RWPE2 (cell line): ENCODE results near the gene RNF212B.
"Not testable (repeated sequence)": the region's sequence is repeated elsewhere in the genome, so short reads cannot be mapped to it uniquely, and the experiment has no call there.

ENCODE experiments used
- ATAC-seq: fragments of 200-7000 bp; cut with Tn5 transposase; 3 replicates; pipeline ENCODE4 v1.9.1; 2021; ENCODE audit warnings: low read depth
- DNase-seq: peaks from one replicate; pipeline ENCODE4 v3.0.0-alpha.2; 2020; ENCODE audit warnings: low spot score
- H3K27ac ChIP-seq: fragments of 450-650 bp; 2 replicates; pipeline ENCODE4 v1.5.1; 2017; ENCODE audit warnings: mild to moderate bottlenecking; ENCODE audit not compliant: poor library complexity, severe bottlenecking
- H3K27me3 ChIP-seq: fragments of 250-450 bp; sonication (Bioruptor Pico); 2 replicates; pipeline ENCODE4 v1.5.1; 2021; ENCODE audit warnings: mild to moderate bottlenecking, moderate library complexity; ENCODE audit not compliant: insufficient read depth, poor library complexity, severe bottlenecking
- H3K36me3 ChIP-seq: fragments of 250-450 bp; sonication (Bioruptor Pico); 2 replicates; pipeline ENCODE4 v1.5.1; 2020; ENCODE audit warnings: low read depth, mild to moderate bottlenecking, moderate library complexity
- H3K4me1 ChIP-seq: fragments of 250-450 bp; sonication (Bioruptor Pico); 2 replicates; pipeline ENCODE4 v1.5.1; 2021; ENCODE audit warnings: mild to moderate bottlenecking, moderate library complexity; ENCODE audit not compliant: insufficient read depth, poor library complexity, severe bottlenecking
- H3K4me3 ChIP-seq: fragments of 250-450 bp; sonication (Bioruptor Pico); 2 replicates; pipeline ENCODE4 v1.5.1; 2021; ENCODE audit warnings: mild to moderate bottlenecking, moderate library complexity; ENCODE audit not compliant: severe bottlenecking
- H3K9me3 ChIP-seq: fragments of 250-450 bp; sonication (Bioruptor Pico); 2 replicates; pipeline ENCODE4 v1.5.1; 2021; ENCODE audit warnings: mild to moderate bottlenecking, moderate library complexity; ENCODE audit not compliant: severe bottlenecking
- TF ChIP-seq, protein P1 (sequence below): fragments of 450-650 bp; IDR thresholded peaks from one replicate; pipeline ENCODE4 v1.5.1; 2017; ENCODE audit warnings: mild to moderate bottlenecking, moderate library complexity; ENCODE audit not compliant: poor library complexity, severe bottlenecking

The RNF212B gene

DNA sequence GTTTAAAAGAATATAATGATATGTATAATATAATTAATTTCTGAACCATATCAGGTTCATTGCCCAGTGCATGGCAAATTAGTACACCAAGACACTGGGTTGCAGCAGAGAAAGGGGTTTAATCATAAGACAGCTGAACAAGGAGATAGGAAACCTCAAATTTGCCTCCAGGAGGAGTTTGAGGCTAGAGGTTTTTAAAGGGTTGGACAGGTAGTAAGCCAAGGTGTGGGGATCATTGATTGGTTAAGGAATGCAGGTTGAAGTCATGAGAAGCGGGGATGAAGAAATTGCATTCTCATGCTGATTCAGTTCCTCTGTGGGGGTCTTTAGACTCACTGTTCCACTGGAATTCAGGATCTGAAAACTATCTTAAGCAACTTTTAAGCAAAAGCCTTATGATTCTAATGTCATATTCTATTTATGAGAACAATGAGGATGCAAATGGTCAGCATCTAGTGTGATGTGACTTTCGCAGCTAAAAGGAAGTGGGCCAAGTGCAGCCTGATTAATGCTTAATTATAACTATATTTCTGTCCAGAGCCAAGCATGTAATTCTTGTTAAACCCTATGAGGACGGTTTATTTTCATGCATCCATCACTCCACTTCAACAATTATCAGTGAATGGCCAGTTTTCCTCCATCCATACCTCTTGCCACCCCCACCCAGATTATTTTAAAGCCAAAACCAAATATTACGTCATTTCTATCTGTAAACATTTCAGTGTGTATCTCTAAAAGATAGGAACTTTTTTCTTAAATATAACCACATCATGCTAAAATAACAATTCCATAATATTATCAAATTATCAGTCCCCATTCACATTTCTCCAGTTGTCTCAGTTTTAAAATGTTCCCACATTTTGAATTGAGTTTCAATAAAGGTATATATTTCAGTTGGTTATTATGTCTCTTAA is 14.9 kb downstream of the RNF212B start:
- DNase-seq (no peak), ATAC-seq (peak; percentile 79)
- Histone ChIP-seq H3K27ac (peak overlapping the region; percentile 65), H3K4me1 (peaks cover 19% of the 10 kb centered on the region), H3K27me3 (no peaks in the 10 kb centered on the region), H3K4me3 (no peak overlapping the region), H3K9me3 (no peaks in the 10 kb centered on the region), H3K36me3 (no peaks in the 10 kb centered on the region)
- TF ChIP-seq, protein P1, sequence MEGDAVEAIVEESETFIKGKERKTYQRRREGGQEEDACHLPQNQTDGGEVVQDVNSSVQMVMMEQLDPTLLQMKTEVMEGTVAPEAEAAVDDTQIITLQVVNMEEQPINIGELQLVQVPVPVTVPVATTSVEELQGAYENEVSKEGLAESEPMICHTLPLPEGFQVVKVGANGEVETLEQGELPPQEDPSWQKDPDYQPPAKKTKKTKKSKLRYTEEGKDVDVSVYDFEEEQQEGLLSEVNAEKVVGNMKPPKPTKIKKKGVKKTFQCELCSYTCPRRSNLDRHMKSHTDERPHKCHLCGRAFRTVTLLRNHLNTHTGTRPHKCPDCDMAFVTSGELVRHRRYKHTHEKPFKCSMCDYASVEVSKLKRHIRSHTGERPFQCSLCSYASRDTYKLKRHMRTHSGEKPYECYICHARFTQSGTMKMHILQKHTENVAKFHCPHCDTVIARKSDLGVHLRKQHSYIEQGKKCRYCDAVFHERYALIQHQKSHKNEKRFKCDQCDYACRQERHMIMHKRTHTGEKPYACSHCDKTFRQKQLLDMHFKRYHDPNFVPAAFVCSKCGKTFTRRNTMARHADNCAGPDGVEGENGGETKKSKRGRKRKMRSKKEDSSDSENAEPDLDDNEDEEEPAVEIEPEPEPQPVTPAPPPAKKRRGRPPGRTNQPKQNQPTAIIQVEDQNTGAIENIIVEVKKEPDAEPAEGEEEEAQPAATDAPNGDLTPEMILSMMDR = no peak

DNA sequence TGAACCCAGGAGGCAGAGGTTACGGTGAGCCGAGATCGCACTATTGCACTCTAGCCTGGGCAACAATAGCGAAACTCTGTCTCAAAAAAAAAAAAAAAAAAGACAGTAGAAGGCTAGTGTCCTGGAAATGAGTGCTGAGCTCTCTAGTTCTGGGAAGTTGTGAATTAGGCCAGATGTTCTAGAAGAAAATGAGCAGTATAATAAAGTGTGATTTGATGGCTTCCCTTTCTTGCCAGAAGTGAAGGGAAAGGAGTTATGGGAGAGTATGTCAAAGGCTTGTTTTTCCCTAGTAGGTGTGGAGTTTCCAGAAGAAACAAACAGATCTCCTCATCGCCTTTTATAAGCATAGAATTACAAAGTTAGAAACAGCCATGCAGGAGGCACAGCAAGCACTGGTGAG is 20.5 kb downstream of the RNF212B start:
- H3K4me1 ChIP-seq = no peaks in the 10 kb centered on the region
- no peaks in the 10 kb centered on the region for H3K27me3 ChIP-seq
- no peak for ATAC-seq
- H3K9me3 ChIP-seq = peaks cover 4% of the 10 kb centered on the region
- no peak overlapping the region for H3K27ac ChIP-seq
- H3K4me3 ChIP-seq = no peak overlapping the region
- DNase-seq = no peak
- TF ChIP-seq, protein P1 = no peak
- no peaks in the 10 kb centered on the region for H3K36me3 ChIP-seq

DNA sequence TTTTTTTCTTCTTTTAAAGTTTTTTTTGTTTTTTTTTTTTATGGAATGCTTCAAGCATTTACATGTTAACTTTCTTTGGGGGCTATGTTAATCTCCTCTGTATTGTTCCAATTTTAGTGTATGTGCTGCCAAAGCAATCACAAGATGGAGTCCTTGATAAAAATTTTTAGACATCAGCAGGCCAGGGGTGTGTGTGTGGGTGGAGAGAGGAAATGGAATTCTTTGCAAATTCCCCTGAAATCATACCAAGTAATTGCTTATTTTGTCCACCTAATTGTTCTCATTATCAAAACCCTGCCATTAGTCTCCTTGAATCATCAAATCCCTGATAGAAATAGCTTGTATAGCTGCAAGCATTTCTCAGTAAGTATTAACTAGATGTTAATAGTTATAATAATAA is 21.7 kb downstream of the RNF212B start:
- Histone ChIP-seq H3K4me3 (no peak overlapping the region), H3K9me3 (peaks cover 4% of the 10 kb centered on the region), H3K27ac (no peak overlapping the region), H3K36me3 (no peaks in the 10 kb centered on the region), H3K27me3 (no peaks in the 10 kb centered on the region), H3K4me1 (no peaks in the 10 kb centered on the region)
- ATAC-seq = no peak
- TF ChIP-seq, protein P1 = no peak
- DNase-seq = no peak

DNA sequence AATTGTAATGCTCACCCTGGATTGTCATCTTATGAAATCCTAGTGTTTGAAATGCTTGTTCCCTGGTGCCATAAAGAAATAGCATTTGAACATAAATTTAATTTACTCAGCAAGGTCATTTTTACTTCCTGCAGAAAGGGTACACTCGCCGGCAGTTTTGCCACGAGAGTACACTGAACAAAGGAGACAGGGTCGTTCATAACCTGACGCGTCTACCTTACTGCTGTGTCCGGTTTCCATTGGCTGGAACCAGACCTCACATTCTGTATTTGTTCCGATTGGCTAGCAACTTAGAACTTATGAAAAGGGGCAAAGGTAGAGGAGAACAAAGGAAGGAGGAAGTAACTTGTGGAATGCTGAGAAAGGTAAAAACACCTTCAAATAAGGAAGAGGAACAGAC is 23.1 kb downstream of the RNF212B start:
- ATAC-seq, H3K27ac ChIP-seq, H3K4me3 ChIP-seq, DNase-seq, H3K4me1 ChIP-seq, H3K27me3 ChIP-seq, H3K36me3 ChIP-seq, H3K9me3 ChIP-seq: not testable (repeated sequence)

DNA sequence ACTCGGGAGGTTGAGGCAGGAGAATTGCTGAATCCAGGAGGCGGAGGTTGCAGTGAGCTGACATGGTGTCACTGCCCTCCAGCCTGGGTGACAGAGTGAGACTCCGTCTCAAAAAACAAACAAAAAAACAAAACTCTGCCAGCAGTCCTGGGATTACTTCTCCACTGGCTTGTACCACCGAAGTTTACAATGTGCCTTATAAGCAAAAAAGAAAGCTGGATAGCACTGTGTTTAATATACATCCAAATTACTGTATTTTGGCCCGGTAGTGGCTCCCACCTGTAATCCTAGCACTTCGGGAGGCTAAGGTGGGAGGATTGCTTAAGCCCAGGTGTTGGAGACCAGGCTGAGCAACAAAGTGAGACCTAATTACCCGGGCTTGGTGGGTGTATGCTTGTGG is 31.5 kb downstream of the RNF212B start:
- Histone ChIP-seq H3K4me1 (no peaks in the 10 kb centered on the region), H3K36me3 (no peaks in the 10 kb centered on the region), H3K27me3 (no peaks in the 10 kb centered on the region), H3K9me3 (no peaks in the 10 kb centered on the region), H3K4me3 (no peak overlapping the region), H3K27ac (no peak overlapping the region)
- TF ChIP-seq, protein P1 = no peak
- no peak for DNase-seq
- no peak for ATAC-seq
